GM18508 (cell line): Measurements from ENCODE around the gene RERG.

Experiments
- ATAC-seq: cut with Tn5 transposase; IDR thresholded peaks from one replicate; pipeline ENCODE4 v1.9.1; 2021; ENCODE audit warnings: moderate number of reproducible peaks; ENCODE audit not compliant: insufficient read depth, unreplicated experiment

The RERG gene

DNA sequence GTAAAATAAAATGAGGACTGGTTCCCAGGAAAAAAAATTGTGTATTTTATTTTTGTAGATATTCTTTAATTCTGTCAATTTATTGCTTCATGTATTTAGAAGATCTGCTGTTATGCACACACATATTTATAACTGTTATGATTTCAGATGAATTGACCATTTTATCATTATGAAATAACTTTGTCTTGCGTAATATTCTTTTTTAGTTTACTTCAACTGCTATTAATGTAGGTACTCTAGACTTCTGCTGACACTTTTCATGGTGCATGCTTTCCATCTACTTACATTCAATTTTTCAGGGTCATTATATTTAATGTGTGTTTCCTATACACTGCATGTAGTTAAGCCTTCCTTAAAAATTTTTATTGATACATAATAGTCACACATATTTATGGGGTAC, 162.1 kb downstream of the RERG start:
- ATAC-seq, result no peak
